HG03521 (cell line): Measurements from ENCODE around the gene ATP7A.
"Not testable (repeated sequence)": the region's sequence is repeated elsewhere in the genome, so short reads cannot be mapped to it uniquely, and the experiment has no call there.

Experiments
- ATAC-seq: cut with Tn5 transposase; IDR thresholded peaks from one replicate; pipeline ENCODE4 v1.9.1; 2021; ENCODE audit warnings: mild to moderate bottlenecking, moderate library complexity; ENCODE audit not compliant: unreplicated experiment

Gene ATP7A

GRCh38 chrX:77945031-77945430 is 34.5 kb downstream of the ATP7A start:
- not testable (repeated sequence) for ATAC-seq

DNA sequence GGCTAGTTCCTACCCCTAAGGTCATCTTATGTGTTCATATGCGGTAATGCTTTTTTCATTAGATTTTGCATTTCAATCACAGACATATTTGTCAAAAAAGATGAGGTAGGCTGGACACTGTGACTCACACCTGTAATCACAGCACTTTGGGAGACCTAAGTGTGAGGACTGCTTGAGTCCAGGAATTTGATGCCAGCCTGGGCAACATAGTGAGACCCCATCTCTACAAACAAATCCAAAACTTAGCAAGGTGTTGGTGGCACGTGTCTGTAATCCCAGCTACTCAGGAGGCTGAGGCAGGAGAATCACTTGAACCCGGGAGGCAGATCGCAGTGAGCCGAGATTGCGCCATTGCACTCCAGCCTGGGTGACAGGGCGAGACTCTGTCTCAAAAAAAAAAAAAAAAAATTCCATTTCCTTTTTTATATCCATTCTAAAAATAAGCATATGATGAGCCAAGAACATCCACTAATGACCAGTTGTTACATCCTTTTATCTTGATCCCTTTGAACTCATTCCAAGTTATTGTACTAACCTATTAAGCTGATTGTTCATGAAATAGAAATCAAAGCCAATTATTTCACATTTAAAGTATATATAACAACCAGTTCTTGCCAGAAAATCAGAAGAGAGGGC is 35.5 kb downstream of the ATP7A start:
- no peak for ATAC-seq

DNA sequence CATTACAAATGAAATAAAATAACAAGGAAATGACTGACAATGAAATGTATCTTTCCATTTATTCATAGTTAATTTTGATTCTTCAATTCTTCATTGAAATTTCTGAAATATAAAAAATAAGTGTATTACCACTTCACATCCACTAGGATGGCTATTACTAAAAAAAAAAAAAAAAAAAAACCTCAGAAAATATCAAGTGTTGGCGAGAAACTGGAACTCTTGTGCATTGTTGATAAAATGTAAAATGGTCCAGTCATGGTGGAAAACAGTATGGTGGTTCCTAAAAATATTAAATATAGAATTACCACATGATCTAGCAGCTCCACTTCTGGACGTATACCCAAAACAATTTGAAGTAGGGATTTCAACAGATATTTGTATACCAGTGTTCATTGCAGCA is 36.1 kb downstream of the ATP7A start:
- no peak for ATAC-seq

GRCh38 chrX:77949840-77950239 is 39.3 kb downstream of the ATP7A start:
- no peak for ATAC-seq

DNA sequence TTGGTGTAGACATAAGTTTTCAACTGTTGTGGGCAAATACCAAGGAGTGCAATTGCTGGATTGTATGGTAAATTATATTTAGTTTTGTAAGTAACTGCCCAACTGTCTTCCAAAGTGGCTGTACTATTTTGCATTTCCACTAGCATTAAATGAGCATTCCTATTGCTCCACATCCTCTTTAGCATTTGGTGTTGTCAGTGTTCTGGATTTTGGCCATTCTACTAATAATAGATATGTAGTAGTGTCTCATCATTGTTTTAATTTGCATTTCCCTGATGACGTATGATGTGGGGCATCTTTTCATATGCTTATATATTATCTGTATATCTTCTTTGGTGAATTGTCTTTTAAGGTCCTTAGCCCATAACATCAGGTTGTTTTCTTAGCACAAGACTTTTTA is 41.7 kb downstream of the ATP7A start:
- no peak for ATAC-seq

DNA sequence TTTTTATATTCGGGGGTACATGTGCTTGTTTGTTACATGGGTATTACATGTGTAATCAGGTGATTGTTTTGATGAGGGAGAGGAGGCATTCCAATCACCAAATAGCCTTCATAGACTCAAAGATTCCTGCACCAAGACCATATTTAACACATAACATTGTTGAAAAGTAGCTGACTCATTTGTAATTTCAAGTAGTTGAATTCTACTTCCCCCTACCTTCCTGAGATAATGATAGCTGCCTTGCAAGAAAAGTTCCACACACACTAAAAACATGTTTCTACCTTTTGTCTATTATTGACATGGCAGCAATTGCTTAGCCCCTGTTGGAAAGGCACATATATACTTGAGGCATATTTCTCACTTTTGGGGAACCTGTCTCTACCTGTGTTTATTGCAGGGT is 42.8 kb downstream of the ATP7A start:
- no peak for ATAC-seq

- ATAC-seq = no peak
Observed at GRCh38 chrX:77953708-77954107, 43.2 kb downstream of the ATP7A start.

GRCh38 chrX:77960567-77960966 is 50.1 kb downstream of the ATP7A start:
- no peak for ATAC-seq

DNA sequence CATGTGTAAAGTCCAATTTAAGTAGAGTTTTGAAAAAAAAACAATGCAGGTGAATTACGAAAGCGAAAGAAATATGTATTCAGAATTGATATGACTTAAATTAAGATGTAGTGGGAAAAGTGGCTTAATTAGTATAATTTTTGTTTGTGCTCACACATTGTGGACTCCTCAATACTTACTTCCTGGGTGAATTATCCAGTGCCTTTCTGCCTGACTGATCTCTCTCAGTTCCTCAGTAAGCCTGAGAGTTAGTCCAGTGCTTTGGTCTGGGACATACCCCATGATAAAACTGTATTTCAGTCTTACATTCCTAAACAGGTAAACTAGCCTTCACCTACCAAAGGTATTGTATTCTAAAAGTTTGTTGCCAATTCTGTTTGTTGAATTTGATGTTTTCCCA is 50.6 kb downstream of the ATP7A start:
- ATAC-seq = no peak

DNA sequence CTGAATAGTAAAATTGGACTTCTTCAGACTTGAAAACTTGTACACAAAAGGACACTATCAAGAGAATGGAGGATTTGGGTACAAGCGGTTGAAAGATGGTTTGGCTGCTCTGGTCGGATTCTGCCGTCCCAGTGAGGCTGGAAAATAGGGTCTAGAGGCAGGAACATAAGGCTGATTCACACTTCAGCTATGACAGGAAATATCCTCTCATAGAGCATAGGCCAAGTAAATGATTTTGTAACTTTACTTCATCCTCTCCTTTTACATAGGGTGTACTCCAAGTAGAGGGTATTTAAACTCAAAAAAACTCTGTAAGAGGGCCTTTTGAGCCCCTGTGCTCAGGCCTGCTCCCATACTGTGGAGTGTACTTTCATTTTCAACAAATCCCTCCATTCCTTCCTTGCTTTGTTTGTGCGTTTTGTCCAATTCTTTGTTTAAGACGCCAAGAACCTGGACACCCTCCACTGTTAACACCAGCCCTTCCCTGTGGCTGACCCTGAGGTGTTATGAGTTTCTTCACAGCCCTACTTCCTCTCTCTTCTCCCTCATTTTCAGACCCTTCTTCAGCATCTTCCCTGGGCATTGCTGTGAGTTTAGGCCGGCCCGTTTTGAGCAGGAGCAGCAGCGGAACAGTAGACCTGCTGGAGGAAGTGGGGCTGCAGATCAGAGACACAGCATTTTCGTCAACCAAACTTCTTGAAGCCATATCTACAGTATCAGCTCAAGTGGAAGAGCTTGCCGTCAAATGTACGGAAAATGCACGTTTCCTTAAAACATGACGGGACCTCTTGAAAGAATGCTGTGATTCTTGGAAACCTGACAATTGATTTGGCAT is 51.8 kb downstream of the ATP7A start:
- ATAC-seq = no peak

DNA sequence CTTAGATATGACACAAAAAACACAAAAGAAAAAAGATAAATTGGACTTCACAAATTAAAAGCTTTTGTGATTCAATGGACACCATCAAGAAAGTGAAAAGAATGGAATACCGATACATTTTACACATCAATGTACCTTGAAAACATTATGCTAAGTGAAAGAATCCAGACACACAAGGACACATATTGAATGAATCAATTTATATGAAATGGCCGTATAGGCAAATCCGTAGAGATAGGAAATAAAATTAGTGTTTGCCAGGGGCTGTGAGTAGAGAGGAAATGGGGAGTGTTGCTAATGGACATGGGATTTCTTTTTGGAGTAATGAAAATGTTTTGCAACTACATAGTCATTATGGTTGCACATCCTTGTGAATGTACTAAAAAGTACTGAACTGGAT is 55.9 kb downstream of the ATP7A start:
- ATAC-seq = no peak

DNA sequence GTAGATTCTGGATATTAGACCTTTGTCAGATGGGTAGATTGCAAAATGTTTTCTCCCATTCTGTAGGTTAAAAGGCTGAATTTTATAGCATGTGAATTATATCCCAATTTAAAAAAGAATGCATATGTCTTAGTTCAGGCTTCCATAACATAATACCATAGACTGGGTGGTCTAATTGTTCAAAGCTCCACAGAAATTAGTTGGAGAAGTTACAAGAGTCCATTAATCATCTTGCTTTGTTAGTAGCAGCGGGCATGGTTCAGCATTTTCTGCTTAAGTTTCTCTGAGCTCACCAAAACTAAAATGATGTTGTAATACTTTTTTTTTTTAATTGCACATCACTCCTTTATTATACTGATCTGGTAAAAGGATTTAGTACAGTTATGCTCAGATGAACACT is 57.1 kb downstream of the ATP7A start:
- no peak for ATAC-seq

DNA sequence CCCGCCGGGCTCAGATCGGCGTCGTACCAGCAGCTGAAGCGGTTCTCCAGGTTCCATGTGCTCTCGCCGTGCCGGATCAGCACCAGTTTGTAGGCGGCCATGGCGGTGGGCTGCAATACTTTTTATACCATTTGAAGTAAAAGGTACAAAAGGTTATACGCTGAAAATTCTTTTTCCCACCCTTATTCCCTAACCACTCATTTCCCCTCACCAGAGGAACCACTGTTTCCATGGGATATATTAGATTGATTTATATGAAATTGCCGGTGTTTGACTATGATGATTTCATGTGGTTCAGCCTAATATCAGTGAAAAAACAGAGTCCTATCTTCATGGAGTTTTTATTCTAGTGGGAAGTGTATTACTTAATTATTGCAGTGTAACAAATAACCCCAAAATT is 59.0 kb downstream of the ATP7A start, which contains the start of gene PGAM4:
TSS of gene PGAM4 (minus strand) at position 101 of the 400 bp plus-strand sequence. CDS start at position 101, 0 bp downstream.
- no peak for ATAC-seq

- ATAC-seq = no peak
Observed at GRCh38 chrX:77975755-77976154, 65.3 kb downstream of the ATP7A start.

GRCh38 chrX:77977095-77977494 is 66.6 kb downstream of the ATP7A start:
- no peak for ATAC-seq

DNA sequence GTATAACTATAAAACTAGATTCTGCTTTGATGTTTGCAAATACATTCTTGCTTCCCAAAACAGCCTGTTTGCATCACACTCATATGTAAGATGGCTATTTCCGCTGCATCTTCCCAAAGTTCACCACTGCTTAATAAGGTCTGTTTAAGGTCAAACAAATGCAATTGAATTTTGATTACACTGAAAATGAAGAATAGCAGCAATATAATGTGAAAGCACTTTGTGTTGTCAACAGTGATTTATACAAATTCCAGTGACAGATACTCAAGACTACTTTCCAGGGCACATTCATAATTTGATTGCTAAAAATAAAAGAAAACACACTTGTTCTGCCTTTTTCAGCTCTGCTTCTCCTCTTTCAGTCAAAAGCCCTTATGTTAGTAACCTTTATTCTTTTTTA is 67.0 kb downstream of the ATP7A start:
- ATAC-seq = no peak

DNA sequence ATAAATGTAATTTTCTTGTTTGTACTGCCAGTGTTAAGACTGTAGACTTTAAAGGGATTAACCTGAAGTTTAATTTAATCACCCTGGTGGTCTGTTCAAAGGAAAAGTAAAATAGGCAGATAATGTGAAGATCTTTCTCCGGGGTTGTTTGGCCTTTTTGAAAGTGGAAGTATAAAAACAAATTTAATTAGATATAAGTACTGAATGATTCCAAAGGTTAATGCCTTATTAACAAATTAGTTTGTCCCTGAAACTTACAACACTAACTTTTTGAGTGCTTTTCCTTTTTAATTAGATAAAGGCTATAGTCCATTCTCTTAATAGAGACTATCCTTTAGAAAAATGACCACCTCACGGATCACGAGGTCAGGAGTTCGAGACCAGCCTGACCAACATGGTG is 69.4 kb downstream of the ATP7A start:
- ATAC-seq = no peak

DNA sequence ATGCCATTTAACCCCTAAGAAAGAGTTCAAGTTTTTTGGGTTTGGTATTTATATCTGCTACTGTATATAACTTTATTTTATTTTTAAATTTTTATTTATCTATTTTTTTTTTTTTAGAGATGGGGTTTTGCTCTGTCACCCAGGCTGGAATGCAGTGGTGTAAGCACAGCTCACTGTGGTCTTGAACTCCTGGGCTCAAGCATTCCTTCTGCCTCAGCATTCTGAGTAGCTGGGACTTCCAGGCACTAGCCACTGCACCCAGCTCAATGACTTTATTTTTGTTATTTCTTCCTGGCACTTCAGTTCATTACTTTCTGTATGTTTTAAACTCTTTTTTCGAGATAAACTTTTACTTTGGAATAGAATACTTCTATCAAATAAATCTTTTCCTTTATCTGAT is 101.4 kb downstream of the ATP7A start:
- ATAC-seq = no peak

- no peak for ATAC-seq
Observed at GRCh38 chrX:78019586-78020483, 109.3 kb downstream of the ATP7A start.

GRCh38 chrX:78024349-78025059 is 114.0 kb downstream of the ATP7A start:
- ATAC-seq = no peak

DNA sequence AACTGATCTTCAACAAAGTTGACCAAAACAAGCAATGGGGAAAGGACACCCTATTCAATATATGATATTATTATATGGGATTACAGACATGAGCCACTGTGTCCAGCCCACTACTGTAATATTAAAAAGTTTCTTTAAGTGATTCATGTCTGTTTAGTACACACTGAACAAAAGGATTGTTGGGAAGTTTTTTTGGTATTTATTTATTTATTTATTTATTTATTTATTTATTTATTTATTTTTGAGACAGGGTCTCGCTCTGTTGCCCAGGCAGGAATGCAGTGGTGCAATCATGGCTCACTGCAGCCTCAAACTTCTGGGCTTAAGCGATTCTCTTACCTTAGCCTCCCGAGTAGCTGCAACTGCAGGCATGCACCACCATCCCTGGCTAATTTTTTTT is 117.3 kb downstream of the ATP7A start:
- no peak for ATAC-seq
